Measurements from ENCODE around the gene KNTC1.
A peak's percentile ranks its signal among the peaks of the same experiment; 100 is the strongest.

The KNTC1 gene

DNA sequence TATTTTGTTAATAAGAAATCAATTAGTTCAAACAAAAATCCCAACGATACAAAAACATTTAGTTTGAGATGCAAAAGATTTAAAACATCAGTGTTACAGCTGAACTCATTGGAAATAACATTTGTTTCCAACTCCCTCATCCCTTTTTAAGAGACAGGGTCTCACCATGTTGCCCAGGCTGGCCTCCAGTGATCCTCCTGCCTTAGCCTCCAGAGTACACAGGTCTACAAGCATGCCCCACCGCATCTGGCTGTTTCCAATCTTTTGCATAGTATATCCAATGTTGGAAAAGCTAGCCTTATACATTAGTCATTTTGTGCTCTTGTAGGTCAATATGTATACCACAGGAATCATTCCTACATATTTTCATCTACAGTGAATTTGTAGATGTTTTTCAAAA, 11.8 kb upstream of the KNTC1 start:
- no peak for TF ChIP-seq SNAI2 (CRISPR knock-in tag; IDR thresholded peaks at IDR 0.05)
- TF ChIP-seq TSHZ2 (CRISPR knock-in tag; IDR thresholded peaks at IDR 0.05) = no peak
- no peak for TF ChIP-seq OSR1 (CRISPR knock-in tag; IDR thresholded peaks at IDR 0.05)
- TF ChIP-seq ZFP3 (CRISPR knock-in tag; IDR thresholded peaks at IDR 0.05) = no peak
- no peak for TF ChIP-seq GLIS3 (CRISPR knock-in tag; IDR thresholded peaks at IDR 0.05)
- no peak for TF ChIP-seq PATZ1 (CRISPR knock-in tag; IDR thresholded peaks at IDR 0.05; ENCODE audit: borderline replicate concordance)
- no peak for TF ChIP-seq ZNF8 (CRISPR knock-in tag; IDR thresholded peaks at IDR 0.05)
- TF ChIP-seq, protein P1, sequence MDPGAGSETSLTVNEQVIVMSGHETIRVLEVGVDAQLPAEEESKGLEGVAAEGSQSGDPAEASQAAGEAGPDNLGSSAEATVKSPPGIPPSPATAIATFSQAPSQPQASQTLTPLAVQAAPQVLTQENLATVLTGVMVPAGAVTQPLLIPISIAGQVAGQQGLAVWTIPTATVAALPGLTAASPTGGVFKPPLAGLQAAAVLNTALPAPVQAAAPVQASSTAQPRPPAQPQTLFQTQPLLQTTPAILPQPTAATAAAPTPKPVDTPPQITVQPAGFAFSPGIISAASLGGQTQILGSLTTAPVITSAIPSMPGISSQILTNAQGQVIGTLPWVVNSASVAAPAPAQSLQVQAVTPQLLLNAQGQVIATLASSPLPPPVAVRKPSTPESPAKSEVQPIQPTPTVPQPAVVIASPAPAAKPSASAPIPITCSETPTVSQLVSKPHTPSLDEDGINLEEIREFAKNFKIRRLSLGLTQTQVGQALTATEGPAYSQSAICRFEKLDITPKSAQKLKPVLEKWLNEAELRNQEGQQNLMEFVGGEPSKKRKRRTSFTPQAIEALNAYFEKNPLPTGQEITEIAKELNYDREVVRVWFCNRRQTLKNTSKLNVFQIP (CRISPR knock-in tag; IDR thresholded peaks at IDR 0.05; ENCODE audit: borderline replicate concordance, low read depth) = no peak

GRCh38 chr12:122516544-122517361, 10.3 kb upstream of the KNTC1 start:
- TF ChIP-seq ZFP3 (CRISPR knock-in tag; IDR thresholded peaks at IDR 0.05) (no peak), ZFP30 (CRISPR knock-in tag; IDR thresholded peaks at IDR 0.05) (no peak), ESRRG (CRISPR knock-in tag; IDR thresholded peaks at IDR 0.05) (no peak), BACH2 (CRISPR knock-in tag; IDR thresholded peaks at IDR 0.05; ENCODE audit: borderline replicate concordance) (no peak), ZNF565 (CRISPR knock-in tag; conservative IDR thresholded peaks at IDR 0.05; ENCODE audit: low read depth) (no peak), SNAI2 (CRISPR knock-in tag; IDR thresholded peaks at IDR 0.05) (no peak), OSR1 (CRISPR knock-in tag; IDR thresholded peaks at IDR 0.05) (no peak), TOX (CRISPR knock-in tag; IDR thresholded peaks at IDR 0.05; ENCODE audit: borderline replicate concordance) (no peak), GLIS3 (CRISPR knock-in tag; IDR thresholded peaks at IDR 0.05) (no peak)
- TF ChIP-seq, protein P2, sequence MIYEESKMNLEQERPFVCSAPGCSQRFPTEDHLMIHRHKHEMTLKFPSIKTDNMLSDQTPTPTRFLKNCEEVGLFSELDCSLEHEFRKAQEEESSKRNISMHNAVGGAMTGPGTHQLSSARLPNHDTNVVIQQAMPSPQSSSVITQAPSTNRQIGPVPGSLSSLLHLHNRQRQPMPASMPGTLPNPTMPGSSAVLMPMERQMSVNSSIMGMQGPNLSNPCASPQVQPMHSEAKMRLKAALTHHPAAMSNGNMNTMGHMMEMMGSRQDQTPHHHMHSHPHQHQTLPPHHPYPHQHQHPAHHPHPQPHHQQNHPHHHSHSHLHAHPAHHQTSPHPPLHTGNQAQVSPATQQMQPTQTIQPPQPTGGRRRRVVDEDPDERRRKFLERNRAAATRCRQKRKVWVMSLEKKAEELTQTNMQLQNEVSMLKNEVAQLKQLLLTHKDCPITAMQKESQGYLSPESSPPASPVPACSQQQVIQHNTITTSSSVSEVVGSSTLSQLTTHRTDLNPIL (CRISPR knock-in tag; IDR thresholded peaks at IDR 0.05; ENCODE audit: low read depth) = no peak
- no peak for ATAC-seq

More for the DNA sequence above, 11.8 kb upstream of the KNTC1 start:
- no peak for ATAC-seq

DNA sequence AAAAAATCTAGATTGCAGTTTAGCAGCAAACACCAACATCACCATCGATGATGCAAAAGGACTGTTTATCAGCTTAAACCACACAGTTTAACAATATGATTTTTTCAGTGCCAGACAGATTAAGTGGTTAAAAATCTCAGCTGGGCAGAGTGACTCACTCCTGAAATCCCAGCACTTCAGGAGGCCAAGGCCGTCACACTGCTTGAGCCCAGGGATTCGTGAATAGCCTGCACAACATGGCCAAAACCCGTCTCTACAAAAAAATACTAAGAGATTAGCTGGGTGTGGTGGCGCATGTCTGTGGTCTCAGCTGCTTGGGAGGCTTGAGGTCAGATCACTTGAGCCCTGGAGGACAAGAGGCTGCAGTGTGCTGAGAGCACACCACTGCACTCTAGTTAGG, 9.2 kb upstream of the KNTC1 start:
- TF ChIP-seq PATZ1 (CRISPR knock-in tag; IDR thresholded peaks at IDR 0.05; ENCODE audit: borderline replicate concordance) (no peak), ZNF565 (CRISPR knock-in tag; conservative IDR thresholded peaks at IDR 0.05; ENCODE audit: low read depth) (no peak), ZNF70 (CRISPR knock-in tag; IDR thresholded peaks at IDR 0.05) (0 out of 2 replicates have a peak, but pooled peaks have one; percentile 32)
- ATAC-seq = peak; percentile 90

- ATAC-seq = no peak
- no peak for TF ChIP-seq CSDC2 (CRISPR knock-in tag; IDR thresholded peaks at IDR 0.05)
- no peak for TF ChIP-seq PPARA (CRISPR knock-in tag; IDR thresholded peaks at IDR 0.05; ENCODE audit: borderline replicate concordance)
- no peak for TF ChIP-seq TCF4 (CRISPR knock-in tag; IDR thresholded peaks at IDR 0.05; ENCODE audit: borderline replicate concordance)
- no peak for TF ChIP-seq RARB (CRISPR knock-in tag; IDR thresholded peaks at IDR 0.05)
- TF ChIP-seq, protein P3, sequence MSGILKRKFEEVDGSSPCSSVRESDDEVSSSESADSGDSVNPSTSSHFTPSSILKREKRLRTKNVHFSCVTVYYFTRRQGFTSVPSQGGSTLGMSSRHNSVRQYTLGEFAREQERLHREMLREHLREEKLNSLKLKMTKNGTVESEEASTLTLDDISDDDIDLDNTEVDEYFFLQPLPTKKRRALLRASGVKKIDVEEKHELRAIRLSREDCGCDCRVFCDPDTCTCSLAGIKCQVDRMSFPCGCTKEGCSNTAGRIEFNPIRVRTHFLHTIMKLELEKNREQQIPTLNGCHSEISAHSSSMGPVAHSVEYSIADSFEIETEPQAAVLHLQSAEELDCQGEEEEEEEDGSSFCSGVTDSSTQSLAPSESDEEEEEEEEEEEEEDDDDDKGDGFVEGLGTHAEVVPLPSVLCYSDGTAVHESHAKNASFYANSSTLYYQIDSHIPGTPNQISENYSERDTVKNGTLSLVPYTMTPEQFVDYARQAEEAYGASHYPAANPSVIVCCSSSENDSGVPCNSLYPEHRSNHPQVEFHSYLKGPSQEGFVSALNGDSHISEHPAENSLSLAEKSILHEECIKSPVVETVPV (CRISPR knock-in tag; IDR thresholded peaks at IDR 0.05) = no peak
- TF ChIP-seq, protein P2 (CRISPR knock-in tag; IDR thresholded peaks at IDR 0.05; ENCODE audit: low read depth) = no peak
- TF ChIP-seq GLIS3 (CRISPR knock-in tag; IDR thresholded peaks at IDR 0.05) = no peak
- no peak for TF ChIP-seq ESRRG (CRISPR knock-in tag; IDR thresholded peaks at IDR 0.05)
- no peak for TF ChIP-seq SNAI2 (CRISPR knock-in tag; IDR thresholded peaks at IDR 0.05)
- no peak for TF ChIP-seq TOX (CRISPR knock-in tag; IDR thresholded peaks at IDR 0.05; ENCODE audit: borderline replicate concordance)
These were observed 8.1 kb upstream of the KNTC1 start for GRCh38 chr12:122518908-122519307.

All from SK-N-SH treated with all-trans-retinoic acid at 6 μM for 48 hours (cell line).